HuH-7.5 (cell line): ENCODE data around the gene ADPGK.

Experiments used
- DNase-seq: peaks from one replicate; pipeline ENCODE4 v3.0.0; 2011; ENCODE audit warnings: low spot score

ADPGK gene

DNA sequence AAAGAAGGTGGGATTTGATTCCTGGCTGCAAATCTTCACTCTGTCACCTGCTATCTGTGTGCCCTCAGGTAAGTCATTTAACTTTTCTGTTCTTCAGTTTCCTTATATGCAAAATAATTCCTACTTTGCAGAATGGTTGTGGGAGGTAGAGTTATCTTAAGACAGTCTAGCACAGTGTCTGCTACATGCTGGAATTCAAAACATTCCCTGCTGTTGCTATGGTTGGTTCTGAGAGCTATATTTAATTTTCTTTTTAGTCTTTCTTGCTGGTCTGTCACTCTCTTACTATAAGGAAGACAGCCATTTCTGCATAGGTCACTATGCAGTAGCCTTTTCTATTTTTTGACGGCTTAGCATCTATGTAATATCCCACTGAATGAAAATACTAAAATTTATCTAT lies 4.0 kb upstream of the ADPGK start:
- no peak for DNase-seq

DNA sequence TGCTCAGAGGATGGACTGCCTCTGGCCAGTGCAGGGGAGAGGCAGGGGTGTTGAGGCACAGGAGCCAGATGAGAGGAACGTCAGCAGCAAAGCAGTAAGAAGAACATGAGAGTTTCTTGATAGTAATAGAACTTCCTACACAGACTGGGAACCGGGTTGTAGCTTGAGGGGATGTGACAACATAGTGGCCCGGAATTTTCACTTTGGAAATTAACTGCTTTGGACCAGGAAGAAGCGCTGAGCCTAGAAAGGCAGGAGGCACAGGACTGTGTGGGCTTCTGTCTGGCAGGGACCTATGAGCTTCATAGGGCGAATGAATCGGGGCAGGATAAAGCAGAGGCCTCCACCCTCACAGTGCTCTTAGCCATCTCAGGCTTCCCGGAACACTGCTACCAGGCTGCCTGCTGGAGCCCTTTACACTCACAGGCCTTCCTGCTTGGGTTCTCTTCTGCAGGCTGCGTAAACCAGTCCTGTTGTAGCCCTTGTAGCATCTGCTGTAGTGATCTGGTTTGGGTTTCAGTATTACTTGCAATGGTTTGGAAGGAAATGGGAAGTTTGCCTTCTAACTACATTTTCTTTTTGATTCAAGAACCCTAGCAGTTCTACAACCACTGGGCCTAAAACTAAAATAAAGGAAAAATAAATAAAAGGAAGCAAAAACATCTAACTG lies 3.3 kb upstream of the ADPGK start:
- no peak for DNase-seq

DNA sequence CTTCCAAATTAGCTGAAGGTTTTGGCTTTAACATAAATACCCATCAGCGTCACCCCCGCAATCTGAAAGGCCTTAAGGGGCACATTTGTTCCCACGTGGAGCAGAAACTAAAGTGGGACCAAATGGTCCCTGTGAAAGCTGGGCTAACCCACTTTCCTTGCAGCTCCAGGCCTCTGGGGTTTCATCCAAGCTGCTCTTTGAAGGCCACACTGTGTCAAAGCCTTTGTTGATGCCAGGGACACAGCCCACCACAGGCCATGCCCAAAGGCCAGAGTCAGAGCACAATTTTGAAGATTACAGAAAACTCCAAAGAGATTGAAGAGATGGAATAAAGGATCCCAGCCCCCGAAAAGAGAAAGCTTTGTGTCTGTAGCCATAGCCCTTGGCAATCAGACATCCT lies 2.7 kb upstream of the ADPGK start:
- no peak for DNase-seq

DNA sequence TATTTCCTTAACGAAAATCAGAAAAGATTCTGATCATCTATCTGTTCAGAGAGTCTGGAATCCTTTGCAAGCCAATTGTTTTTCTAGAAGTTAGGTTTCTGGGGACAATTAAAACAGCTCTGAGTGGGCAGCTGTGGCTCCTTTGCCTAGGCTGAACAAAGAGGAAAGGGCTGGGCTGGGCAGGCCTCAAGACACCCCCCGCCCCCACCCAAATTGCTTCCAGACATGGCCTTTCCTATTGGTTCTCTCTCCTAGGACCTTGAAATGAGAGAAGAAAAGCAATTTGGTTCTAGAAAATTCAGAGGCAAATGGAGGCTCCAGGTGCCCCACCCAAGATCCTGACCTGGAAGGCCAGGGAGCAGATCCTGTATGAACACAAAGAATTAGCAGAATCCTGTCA lies 2.3 kb upstream of the ADPGK start:
- no peak for DNase-seq

DNA sequence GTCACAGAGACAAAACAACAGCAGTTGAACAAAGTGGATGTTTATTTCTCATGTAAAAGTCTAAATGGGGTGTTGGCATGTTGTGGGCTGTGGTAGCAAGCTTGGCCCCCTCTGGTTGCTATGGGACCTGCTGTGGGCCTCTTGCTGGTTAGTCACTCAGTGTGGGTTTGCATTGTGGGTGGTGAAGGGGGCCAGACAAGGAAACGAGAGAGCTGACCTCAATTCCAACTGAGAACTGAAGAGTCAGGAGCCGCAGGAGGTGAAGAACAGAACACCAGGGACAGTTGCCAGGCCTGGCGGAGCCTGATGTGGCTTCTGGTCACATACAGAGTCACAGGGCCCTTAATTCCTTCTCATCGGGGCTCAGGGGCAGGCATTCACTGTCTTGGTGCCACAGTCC lies 1.9 kb upstream of the ADPGK start:
- DNase-seq: no peak

DNA sequence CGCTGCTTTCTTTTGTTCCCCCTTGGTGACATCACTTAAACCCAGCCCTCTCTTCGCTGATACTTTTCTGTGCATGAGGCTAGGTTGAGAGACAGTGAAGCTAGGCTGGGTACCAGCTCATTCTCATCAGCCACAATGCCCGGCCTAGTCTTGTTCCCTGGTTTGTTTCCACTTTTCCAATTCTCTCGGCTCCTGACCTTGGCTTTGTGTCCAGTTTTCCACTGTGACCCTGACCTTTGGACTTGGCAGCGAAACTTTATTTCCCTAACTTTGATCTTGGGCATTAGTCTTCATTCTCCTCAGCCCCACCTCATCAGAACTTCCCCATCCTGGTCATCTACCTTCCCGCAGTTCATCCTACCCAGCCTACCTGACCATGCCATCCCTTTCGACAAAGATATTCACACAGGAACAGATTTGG lies 908 bp upstream of the ADPGK start:
- DNase-seq: no peak

DNA sequence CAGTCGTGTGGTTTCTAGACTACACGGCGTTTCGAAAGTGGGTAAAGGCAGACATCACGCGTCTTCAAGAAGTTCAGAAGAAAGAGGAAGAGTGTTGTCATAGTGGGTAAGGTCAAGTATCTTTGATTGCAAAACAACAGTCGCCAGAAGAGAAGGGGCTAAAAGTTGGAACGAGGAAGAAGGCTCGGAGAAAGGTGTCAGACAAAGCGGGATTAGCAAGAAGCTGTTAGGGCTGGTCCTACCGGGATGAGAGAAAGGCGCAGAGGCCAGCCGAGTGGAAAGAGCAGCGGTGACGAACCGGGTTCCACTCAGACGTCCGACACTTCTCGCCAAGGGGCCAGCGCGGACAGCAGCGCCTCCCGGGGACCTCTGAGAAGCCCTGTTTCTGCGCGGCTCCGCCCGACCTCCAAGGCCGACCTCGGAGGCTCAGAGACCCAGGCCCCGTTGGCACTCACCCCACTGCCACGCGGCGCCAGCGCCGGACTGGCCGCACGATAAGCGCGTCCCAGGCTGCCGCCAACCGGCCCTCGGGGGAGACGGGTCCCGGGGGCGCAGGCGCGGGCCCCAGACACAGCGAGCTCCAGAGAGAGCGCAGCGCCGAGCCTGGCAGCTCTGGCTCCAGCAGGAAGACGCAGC lies 436 bp downstream of the ADPGK start:
- no peak for DNase-seq

DNA sequence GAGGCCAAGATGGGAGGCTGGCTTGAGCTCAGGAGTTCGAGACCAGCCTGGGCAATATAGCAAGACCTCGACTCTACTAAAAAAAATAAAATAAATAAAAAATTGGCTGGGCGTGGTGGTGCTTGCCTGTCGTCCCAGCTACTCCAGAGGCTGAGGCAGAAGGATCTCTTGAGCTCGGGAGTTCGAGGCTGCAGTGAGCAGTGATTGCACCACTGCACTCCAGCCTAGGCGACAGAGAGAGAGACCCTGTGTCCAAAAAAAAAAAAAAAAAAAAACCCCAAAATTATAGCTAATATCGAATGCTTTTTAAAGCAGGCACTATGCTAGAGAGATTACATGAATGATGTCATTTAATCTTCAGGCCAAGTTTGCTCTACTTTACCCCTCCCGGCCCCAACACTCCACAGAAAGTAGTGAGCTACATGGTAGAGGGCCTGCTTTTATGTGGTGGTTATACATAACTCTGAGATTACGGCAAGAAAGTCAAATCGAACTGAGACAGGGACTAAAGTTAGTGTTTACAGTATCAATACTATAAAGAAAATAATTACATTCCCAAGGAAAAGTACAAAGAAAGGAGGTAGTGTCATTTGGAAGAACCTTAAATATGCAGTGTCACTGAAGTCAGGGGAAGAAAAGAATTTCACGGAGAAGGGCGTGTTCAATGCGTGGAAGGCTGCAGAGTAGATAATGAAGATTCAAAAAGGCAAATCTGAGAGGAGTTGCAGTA lies 1.1 kb downstream of the ADPGK start:
- no peak for DNase-seq

DNA sequence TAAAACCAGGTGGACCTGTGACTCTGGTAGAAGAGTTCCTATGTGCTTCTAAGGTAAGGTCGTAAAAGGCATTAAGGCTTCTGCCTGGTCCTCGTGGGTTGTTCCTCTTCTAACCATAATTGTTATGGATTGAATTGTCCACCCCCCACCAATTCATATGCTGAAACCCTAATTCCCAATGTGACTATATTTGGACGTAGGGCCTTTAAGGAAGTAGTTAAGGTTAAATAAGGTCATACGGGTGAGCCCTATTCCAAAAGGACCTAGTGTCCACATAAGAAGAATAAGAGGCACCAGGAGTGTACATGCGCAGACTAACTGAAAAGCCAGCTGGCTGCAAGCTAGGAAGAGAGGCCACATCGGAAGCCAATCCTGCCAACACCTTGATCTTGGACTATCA lies 1.9 kb downstream of the ADPGK start:
- DNase-seq: no peak

DNA sequence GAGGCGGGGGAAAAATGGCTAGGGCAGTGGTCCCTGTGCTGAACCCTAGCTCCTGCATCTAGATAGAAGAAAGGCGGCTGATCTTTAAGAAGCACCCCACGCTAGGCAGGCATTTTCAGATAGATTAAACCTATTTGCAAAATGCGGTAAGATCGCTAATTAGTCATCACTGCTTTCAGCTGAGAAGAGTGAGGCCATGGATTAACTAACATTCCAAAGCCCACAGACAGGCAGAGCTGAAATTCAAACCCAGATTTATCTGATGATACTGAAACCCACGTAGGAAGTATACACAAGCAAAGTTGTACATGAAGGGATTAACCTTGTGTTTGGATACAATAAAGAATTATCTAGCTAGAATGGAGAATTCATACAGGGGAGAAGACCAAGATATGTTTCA lies 4.8 kb downstream of the ADPGK start:
- DNase-seq: no peak

DNA sequence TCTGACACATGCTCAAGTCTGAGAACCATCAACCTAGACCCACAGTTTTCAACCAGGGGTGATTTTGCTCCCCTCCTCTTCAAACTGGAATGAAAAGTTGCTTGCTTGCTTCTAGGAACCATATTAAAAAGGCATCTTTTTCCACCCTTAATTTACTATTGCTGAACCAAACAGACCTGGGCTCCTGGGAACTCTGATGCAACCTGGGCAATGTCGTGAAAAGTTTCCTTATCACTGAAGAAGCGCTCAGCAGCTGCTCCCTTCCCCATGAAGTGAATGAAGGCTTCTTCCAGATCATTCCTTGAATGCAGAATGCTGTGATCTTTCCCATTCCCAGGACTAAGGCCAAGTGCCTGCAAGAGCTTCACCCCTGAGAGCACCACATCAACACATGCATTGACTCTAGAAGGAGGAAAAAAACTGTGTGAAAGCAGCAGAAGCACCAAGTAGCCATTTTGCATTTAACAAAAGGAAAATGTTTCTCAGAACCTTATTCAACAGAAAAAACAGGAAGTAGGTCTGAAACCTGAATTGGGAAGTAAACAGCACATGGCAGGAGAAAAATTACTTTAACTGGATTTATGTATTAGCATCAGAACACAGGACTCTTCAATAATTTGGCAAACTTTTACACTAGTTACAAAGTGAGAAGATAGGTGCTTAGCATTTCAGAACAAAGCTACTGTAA lies 8.7 kb downstream of the ADPGK start:
- DNase-seq: no peak

DNA sequence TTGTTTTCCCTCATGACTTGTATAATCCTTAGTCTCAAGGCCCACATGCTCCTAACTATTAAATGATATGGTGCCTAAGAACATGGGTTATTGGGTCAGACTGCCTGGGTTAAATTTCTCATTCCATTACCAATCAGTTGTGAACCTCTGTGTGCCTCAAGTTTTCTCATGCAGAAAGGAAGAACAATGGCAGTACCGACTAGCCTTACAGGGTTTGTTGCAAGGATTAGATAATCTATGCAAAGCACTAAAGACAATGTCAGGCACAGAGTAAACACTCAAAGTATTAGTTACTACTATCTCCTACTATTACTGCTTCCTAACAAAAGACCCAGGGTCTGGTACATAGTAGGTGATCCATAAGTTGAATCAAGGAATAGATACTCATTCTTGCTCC lies 12.2 kb downstream of the ADPGK start:
- no peak for DNase-seq

DNA sequence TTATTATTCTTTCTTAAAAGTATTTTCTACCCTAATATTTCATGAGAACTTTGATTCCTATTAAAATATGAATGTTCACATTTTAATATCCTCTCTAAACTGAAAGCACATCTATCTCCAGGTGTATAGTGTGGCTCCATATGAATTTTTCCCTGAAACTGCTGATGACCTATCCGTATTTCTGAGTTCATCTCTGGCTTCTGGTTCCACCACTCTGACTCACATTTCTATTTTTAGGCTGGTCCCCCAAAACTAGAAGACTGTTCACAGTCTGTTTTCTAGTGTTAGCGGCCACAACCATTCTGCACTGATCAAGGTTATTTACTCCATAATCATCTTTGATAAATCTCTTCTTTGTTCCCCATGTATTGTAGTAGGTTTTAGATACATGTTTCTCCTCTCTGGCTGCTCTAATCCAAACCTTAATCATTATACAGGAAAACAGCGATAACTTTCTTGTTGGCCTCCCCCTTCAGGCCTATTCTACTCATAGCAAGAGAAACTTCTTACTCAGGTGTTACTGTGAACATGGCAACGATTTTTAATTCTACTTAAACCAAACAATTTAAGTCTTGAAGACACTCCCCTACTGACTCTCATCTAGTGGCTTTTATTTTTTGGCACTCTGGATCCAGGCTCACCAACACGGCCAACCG lies 12.8 kb downstream of the ADPGK start:
- DNase-seq: no peak

DNA sequence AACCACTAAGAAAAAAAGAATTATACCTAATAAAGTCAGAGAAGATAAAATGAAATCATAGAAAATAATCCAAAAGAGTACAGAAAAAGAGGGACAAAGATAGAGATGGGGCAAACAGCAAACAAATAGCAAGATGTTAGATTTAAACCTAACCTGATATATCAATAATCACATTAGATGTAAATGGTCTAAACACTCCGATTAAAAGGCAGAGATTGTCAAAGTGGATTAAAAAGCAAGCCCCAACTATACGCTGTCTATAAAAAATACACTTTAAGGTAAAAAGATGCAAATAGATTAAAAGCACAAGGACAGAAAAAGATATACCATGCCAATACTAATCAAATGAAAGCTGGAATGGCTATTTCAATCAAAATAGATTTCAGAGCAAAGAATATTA lies 16.8 kb downstream of the ADPGK start:
- DNase-seq: no peak

DNA sequence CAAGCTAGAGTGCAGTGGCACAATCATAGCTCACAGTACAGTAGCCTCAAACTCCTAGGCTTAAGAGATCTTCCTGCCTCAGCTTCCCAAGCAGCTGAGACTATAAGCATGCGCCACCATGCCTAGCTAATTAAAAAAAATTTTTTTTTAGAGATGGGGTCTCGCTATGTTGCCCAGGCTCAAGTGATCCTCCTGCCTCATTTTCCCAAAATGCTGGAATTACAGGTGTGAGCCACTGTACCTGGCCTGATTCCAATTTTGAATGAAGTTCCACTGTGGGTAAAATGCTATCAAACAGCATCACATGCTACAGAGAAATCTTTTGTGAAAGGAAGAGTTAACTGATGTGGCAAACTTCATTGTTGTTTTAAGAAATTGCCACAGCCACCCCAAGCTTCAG lies 17.5 kb downstream of the ADPGK start:
- no peak for DNase-seq

DNA sequence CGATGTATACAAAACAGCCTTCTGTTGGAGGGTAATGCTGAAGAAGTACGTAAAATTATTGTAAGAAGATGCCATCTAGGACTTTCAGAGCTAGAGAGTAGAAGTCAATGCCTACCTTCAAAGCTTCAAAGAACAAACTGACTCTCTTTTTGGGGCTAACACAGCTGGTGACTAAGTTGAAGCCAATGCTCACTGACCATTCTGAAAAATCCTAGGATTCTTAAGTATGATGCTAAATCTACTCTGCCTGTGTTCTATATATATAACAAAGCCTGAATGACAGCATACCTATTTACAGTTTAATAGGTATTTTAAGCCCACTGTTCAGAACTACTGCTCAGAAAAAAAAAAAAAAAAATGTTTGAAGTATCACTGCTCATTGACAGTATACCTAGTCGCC lies 18.9 kb downstream of the ADPGK start:
- no peak for DNase-seq

DNA sequence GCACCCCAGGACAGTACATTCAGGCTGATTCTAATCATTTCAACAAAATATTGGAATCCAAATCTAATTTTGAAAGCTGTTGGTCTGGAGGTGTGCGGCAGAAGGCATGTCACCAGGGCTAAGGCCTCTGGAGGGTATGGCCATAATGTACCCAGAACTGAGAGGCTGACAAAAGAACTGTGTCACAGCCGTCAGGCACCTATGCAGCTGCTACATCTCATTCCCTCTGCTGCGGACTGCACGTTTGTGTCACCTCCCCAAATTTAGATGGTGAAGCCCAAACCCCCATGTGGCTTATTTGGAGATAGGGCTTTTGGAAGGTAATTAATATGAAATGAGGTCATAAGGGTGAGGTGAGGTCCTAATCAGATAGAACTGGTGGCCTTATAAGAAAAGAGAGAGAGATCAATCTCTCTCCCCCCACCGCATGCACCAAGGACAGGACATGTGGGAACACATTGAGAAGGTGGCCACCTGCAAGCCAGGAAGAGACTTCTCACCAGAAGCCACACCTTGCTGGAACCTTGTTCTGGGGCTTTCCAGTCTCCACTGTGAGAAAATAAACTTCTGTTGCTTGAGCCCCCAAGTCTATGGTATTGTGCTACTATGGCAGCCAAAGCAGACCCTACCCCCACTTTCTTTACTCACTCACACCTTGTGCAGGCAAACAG lies 22.8 kb downstream of the ADPGK start:
- no peak for DNase-seq

DNA sequence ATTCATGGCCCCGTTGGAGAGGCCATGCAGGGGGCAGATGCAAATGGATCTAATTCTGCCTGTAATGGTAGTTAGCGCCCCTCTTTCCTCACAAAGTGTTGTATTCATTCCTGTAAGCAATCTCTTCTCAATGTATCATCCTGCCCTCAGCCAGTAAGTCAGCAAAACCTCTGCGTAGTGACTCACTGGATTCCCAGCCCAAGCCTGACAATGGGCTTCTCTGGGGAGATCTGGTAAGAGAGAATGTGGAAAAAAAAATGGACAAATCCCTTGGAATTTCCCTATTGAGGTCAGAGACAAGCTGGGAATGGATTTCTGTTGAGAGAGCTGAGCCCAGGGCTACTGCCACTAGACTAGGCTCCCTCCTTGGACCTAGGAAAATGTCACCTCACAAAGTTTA lies 25.4 kb downstream of the ADPGK start:
- no peak for DNase-seq

DNA sequence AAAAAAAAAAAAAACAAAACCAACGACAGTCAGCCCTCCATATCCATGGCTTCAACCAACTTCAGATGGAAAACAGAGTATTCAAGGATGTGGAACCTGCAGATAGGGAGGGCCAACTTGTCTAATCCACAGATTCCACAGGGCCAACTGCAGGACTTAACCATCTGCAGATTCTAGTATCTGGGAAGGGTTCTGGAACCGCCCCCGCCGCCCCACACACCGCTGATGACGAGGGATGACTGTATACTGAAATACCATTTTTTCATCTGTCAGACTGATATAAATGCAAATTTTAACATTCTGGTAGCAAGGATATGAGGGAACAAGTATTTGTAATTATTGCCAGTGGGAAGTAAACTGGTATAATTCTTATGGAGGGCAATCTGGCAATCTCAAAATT lies 29.5 kb downstream of the ADPGK start:
- no peak for DNase-seq

DNA sequence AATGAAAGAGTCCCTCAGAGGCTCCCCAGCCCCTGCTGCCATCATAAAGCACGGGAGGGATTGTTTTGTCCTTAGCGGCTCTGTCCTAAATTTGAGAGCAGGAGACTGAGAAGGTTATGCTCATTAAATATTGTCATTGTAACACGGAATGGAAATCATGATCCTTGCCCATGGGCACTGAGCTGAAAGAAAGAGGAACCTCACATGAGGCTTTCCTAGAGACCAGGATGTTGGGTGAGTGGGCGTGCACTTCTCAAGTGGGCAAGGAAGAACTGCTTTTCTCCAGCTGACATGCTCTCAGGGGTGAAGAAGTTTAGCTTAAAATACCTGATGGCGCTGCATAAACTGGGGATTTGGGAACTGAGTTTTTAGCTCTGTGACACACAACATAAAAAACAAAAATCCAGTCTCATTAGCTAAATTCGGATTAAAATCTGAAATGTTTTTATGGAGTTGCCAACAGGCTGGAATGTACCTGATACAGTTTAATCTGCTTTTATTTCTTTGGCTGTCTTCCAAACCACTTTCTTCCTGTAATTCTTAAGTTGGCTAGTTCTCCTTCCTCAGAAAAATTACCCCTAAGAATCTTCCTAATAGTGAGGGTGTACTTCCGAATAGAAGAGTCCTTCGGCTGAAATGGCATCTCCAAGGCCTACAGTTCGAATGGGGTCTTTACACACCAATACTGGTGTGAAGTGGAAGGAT lies 31.7 kb downstream of the ADPGK start:
- DNase-seq: no peak

DNA sequence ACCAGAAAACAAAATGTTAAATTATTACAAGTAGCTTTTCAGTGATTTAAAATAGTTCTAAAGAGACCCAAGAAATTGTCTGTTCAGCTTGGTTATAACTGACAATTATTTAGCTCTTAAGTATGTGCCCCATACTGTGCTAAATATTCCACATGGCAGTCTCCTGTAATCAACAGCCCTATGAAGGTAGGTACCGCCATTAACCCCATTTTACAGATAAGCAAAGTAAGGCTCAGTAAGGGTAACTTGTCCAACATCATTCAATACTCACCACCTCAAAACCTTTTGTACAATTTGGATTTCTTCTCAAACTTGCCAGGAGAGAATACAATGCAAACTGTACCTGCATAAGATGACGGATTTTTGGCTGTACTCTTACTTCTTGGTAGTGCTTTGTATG lies 33.9 kb downstream of the ADPGK start:
- DNase-seq: no peak
